ENCODE measurements around the gene TBC1D3D.
"Not testable (repeated sequence)": the region's sequence is repeated elsewhere in the genome, so short reads cannot be mapped to it uniquely, and the experiment has no call there.

The TBC1D3D gene

GRCh38 chr17:38003676-38004075 is at the start of gene TBC1D3D:
Gene TBC1D3D, plus strand, starts transcription at chr17:38003976. Its CDS starts 1,585 bp downstream, at chr17:38005561.
- DNase-seq (ENCODE audit: low read depth); H3K4me3 ChIP-seq (ENCODE audit: low read length): not testable (repeated sequence)

- DNase-seq (ENCODE audit: low read depth); H3K4me3 ChIP-seq (ENCODE audit: low read length): not testable (repeated sequence)
These were observed 14.8 kb upstream of the TBC1D3D start, which contains the start of gene TBC1D3L for GRCh38 chr17:37988960-37989359. Gene TBC1D3L, minus strand, starts transcription at chr17:37989060. Its CDS starts 1,540 bp downstream, at chr17:37987520.
